GM23338 (cell line): ENCODE data around the gene DTL. TPM values are rescaled to one million over a fixed set of nuclear protein-coding genes. Genes with fewer than 3 reads are reported as not detected.

Experiments used
- ATAC-seq: fragments of 200-7000 bp; cut with Tn5 transposase; 3 replicates; pipeline ENCODE4 v1.9.1; 2020
- DNase-seq: peaks from one replicate; pipeline ENCODE4 v3.0.0-alpha.2; 2015; ENCODE audit warnings: low spot score
- H2AFZ ChIP-seq: fragments of 200-600 bp; sonication (generic); 2 replicates; pipeline ENCODE4 v1.8.0; 2016; ENCODE audit warnings: antibody characterized with exemption, mild to moderate bottlenecking, moderate library complexity
- H3F3A ChIP-seq: fragments of 200-600 bp; sonication (generic); replicated peaks from 2 replicates; pipeline ENCODE4 v1.8.0; 2017; ENCODE audit warnings: antibody characterized with exemption, mixed run types, low read depth
- H3K27ac ChIP-seq: fragments of 200-600 bp; sonication (generic); 2 replicates; pipeline ENCODE4 v1.6.1; 2016; ENCODE audit warnings: low read depth
- H3K27me3 ChIP-seq: fragments of 200-600 bp; sonication (generic); 2 replicates; pipeline ENCODE4 v1.8.0; 2016; ENCODE audit warnings: mild to moderate bottlenecking, mixed run types, moderate library complexity; ENCODE audit not compliant: insufficient read depth
- H3K36me3 ChIP-seq: fragments of 200-600 bp; sonication (generic); 2 replicates; pipeline ENCODE4 v1.8.0; 2016; ENCODE audit warnings: mild to moderate bottlenecking; ENCODE audit not compliant: insufficient read depth
- H3K4me1 ChIP-seq: fragments of 200-600 bp; sonication (generic); 2 replicates; pipeline ENCODE4 v1.8.0; 2016; ENCODE audit warnings: mild to moderate bottlenecking, moderate library complexity; ENCODE audit not compliant: insufficient read depth
- H3K4me2 ChIP-seq: fragments of 200-600 bp; sonication (generic); 2 replicates; pipeline ENCODE4 v1.7.1; 2017; ENCODE audit warnings: mixed run types
- H3K4me3 ChIP-seq: fragments of 200-600 bp; sonication (generic); 2 replicates; pipeline ENCODE4 v1.6.1; 2016; ENCODE audit warnings: mixed run types
- H3K79me2 ChIP-seq: fragments of 200-600 bp; sonication (generic); replicated peaks from 2 replicates; pipeline ENCODE4 v1.8.0; 2017; ENCODE audit warnings: mild to moderate bottlenecking; ENCODE audit not compliant: insufficient read depth
- H3K9me2 ChIP-seq: fragments of 200-600 bp; sonication (generic); 2 replicates; pipeline ENCODE4 v1.8.0; 2017; ENCODE audit not compliant: insufficient read depth
- H4K20me1 ChIP-seq: fragments of 200-600 bp; sonication (generic); replicated peaks from 2 replicates; pipeline ENCODE4 v1.8.0; 2017; ENCODE audit warnings: mild to moderate bottlenecking; ENCODE audit not compliant: insufficient read depth
- H3K27ac Mint-ChIP-seq: 2 replicates; pipeline ENCODE4 v1.8.0; 2020; ENCODE audit warnings: inconsistent platforms, mild to moderate bottlenecking, moderate library complexity, mixed read lengths
- H3K27me3 Mint-ChIP-seq: 3 replicates; pipeline ENCODE4 v1.8.0; 2022; ENCODE audit warnings: low read depth, mild to moderate bottlenecking, moderate library complexity, mixed read lengths, inconsistent platforms; ENCODE audit not compliant: insufficient read depth, poor library complexity
- H3K36me3 Mint-ChIP-seq: 3 replicates; pipeline ENCODE4 v1.8.0; 2021; ENCODE audit warnings: low read depth, mild to moderate bottlenecking, inconsistent platforms, moderate library complexity, mixed read lengths
- H3K4me1 Mint-ChIP-seq: 3 replicates; pipeline ENCODE4 v1.8.0; 2020; ENCODE audit warnings: mild to moderate bottlenecking, inconsistent platforms, mixed read lengths
- H3K4me3 Mint-ChIP-seq: 3 replicates; pipeline ENCODE4 v1.8.0; 2021; ENCODE audit warnings: moderate library complexity, mild to moderate bottlenecking, inconsistent platforms, mixed read lengths
- H3K9me3 Mint-ChIP-seq: 3 replicates; pipeline ENCODE4 v1.8.0; 2020; ENCODE audit warnings: moderate library complexity, mild to moderate bottlenecking, inconsistent platforms, mixed read lengths
- CREB1 ChIP-seq: fragments of 250-450 bp; sonication (Bioruptor Pico); IDR thresholded peaks from 2 replicates; pipeline ENCODE4 v1.5.0; 2020; ENCODE audit warnings: low read depth, mild to moderate bottlenecking, moderate library complexity
- EZH2 ChIP-seq: fragments of 200-600 bp; sonication (generic); IDR thresholded peaks from one replicate; pipeline ENCODE4 v1.8.0; 2017; ENCODE audit warnings: antibody characterized with exemption, mild to moderate bottlenecking, low read depth; ENCODE audit not compliant: unreplicated experiment
- EZH2phosphoT487 ChIP-seq: fragments of 200-600 bp; sonication (generic); IDR thresholded peaks from one replicate; pipeline ENCODE4 v1.8.1; 2018; ENCODE audit warnings: antibody characterized with exemption; ENCODE audit not compliant: unreplicated experiment
- NANOG ChIP-seq: IDR thresholded peaks from 2 replicates; pipeline ENCODE4 v1.6.1; 2016; ENCODE audit warnings: antibody characterized with exemption, borderline replicate concordance
- POLR2AphosphoS5 ChIP-seq: IDR thresholded peaks from 2 replicates; pipeline ENCODE4 v1.6.1; 2016; ENCODE audit warnings: antibody characterized with exemption, low read depth
- STAT1 ChIP-seq: IDR thresholded peaks from one replicate; pipeline ENCODE4 v1.6.1; 2016; ENCODE audit warnings: antibody characterized with exemption; ENCODE audit not compliant: unreplicated experiment
- ZNF114 ChIP-seq: fragments of 250-450 bp; sonication (Bioruptor Pico); IDR thresholded peaks from 2 replicates; pipeline ENCODE4 v1.5.0; 2020; ENCODE audit warnings: mild to moderate bottlenecking, moderate library complexity
- ZNF331 ChIP-seq: fragments of 250-450 bp; sonication (Bioruptor Pico); IDR thresholded peaks from 2 replicates; pipeline ENCODE4 v1.5.0; 2020; ENCODE audit warnings: low read depth, mild to moderate bottlenecking, moderate library complexity
- ZNF462 ChIP-seq: fragments of 250-450 bp; sonication (Bioruptor Pico); IDR thresholded peaks from 2 replicates; pipeline ENCODE4 v1.5.0; 2020; ENCODE audit warnings: mild to moderate bottlenecking, moderate library complexity
- polyA plus RNA-seq: library from polyadenylated mRNA; unstranded; fragments of >200 nt; fragmentation: Nextera tagmentation; extraction: Ambion mirVana; gene quantifications from 2 replicates; pipeline ENCODE4 v1.2.1, GENCODE V29; 2016
- total RNA-seq: library from RNA; depleted of rRNA; stranded (reverse); fragments of >200 nt; shearing (Covaris generic); gene quantifications from 2 replicates; pipeline ENCODE4 v1.2.3, GENCODE V29; 2014

DTL gene
- total and polyA plus RNA-seq, 2 experiments from 2014 or later = 26.5 to 58.8 TPM

- TF ChIP-seq ZNF462 (CRISPR knock-in tag) (no peak), CREB1 (no peak)
Measured at GRCh38 chr1:212133319-212133718, 97.8 kb downstream of the DTL start (continued).

- H3K27me3 ChIP-seq = no peaks in the 10 kb centered on the region
- no peaks in the 10 kb centered on the region; the same call in 2 of the 3 replicates for H3K9me3 Mint-ChIP-seq
- H3K4me3 Mint-ChIP-seq = no peak overlapping the region
- H3K4me2 ChIP-seq = no peak overlapping the region
- H3K27me3 Mint-ChIP-seq = no peaks in the 10 kb centered on the region
- H3K4me1 ChIP-seq = no peaks in the 10 kb centered on the region
- H3K36me3 ChIP-seq = no peaks in the 10 kb centered on the region
- no peaks in the 10 kb centered on the region for H4K20me1 ChIP-seq
- no peaks in the 10 kb centered on the region for H3K4me1 Mint-ChIP-seq
- no peak overlapping the region for H3K4me3 ChIP-seq
- no peak overlapping the region for H3K27ac ChIP-seq
- H3F3A ChIP-seq = no peaks in the 10 kb centered on the region
- DNase-seq (no peak), ATAC-seq (no peak)
- no peak for TF ChIP-seq ZNF114 (CRISPR knock-in tag)
- no peak for TF ChIP-seq EZH2
- no peak for TF ChIP-seq CREB1
- no peak for TF ChIP-seq POLR2AphosphoS5
- TF ChIP-seq STAT1 = no peak
- no peak for TF ChIP-seq NANOG
- no peak for TF ChIP-seq ZNF331 (CRISPR knock-in tag)
- no peak for TF ChIP-seq ZNF462 (CRISPR knock-in tag)
- TF ChIP-seq EZH2phosphoT487 = no peak
- no peak overlapping the region for H2AFZ ChIP-seq
- no peaks in the 10 kb centered on the region for H3K79me2 ChIP-seq
- no peaks in the 10 kb centered on the region for H3K9me2 ChIP-seq
- no peak overlapping the region for H3K27ac Mint-ChIP-seq
- 0 out of 3 replicates have a peak, but pooled peaks cover 3% of the 10 kb centered on the region for H3K36me3 Mint-ChIP-seq
Measured at GRCh38 chr1:212135166-212135565, 99.6 kb downstream of the DTL start.
